ENCODE measurements around the gene IYD.

Gene IYD

GRCh38 chr6:150323205-150323604 lies 45.6 kb upstream of the IYD start:
- Histone ChIP-seq H3K36me3 (replicated peaks; ENCODE audit: low read depth, low read length) (no peaks in the 10 kb centered on the region), H3K9me3 (ENCODE audit: insufficient read depth, low read length) (no peaks in the 10 kb centered on the region), H3K4me3 (ENCODE audit: low read length) (no peak overlapping the region), H4K20me1 (ENCODE audit: insufficient read depth, low read length) (no peaks in the 10 kb centered on the region), H2AFZ (ENCODE audit: low read depth, low read length) (no peak overlapping the region), H3K79me2 (ENCODE audit: low read length) (no peaks in the 10 kb centered on the region), H3K27me3 (ENCODE audit: low read depth, low read length) (peaks cover 13% of the 10 kb centered on the region; the same call in 1 of the 2 replicates), H3K9ac (ENCODE audit: low read length) (no peak overlapping the region), H3K4me2 (ENCODE audit: low read length) (no peak overlapping the region), H3K27ac (ENCODE audit: low read length) (no peak overlapping the region), H3K4me1 (ENCODE audit: low read length) (no peaks in the 10 kb centered on the region)
- no peak for TF ChIP-seq EZH2phosphoT487 (IDR thresholded peaks at IDR 0.05; ENCODE audit: low read depth)
- no peak for TF ChIP-seq CTCF (IDR thresholded peaks at IDR 0.05; ENCODE audit: low read depth, low read length)

- no peak overlapping the region for H3K27ac ChIP-seq (ENCODE audit: low read length)
- H4K20me1 ChIP-seq (ENCODE audit: insufficient read depth, low read length) = no peaks in the 10 kb centered on the region
- H3K4me3 ChIP-seq (ENCODE audit: low read length) = no peak overlapping the region
- no peaks in the 10 kb centered on the region for H3K9me3 ChIP-seq (ENCODE audit: insufficient read depth, low read length)
- TF ChIP-seq EZH2phosphoT487 (IDR thresholded peaks at IDR 0.05; ENCODE audit: low read depth) (no peak), CTCF (IDR thresholded peaks at IDR 0.05; ENCODE audit: low read depth, low read length) (no peak)
- H3K4me1 ChIP-seq (ENCODE audit: low read length) = no peaks in the 10 kb centered on the region
- peaks cover 16% of the 10 kb centered on the region; the same call in 1 of the 2 replicates for H3K27me3 ChIP-seq (ENCODE audit: low read depth, low read length)
- H3K36me3 ChIP-seq (replicated peaks; ENCODE audit: low read depth, low read length) = no peaks in the 10 kb centered on the region
- H2AFZ ChIP-seq (ENCODE audit: low read depth, low read length) = no peak overlapping the region
- H3K79me2 ChIP-seq (ENCODE audit: low read length) = no peaks in the 10 kb centered on the region
- H3K4me2 ChIP-seq (ENCODE audit: low read length) = no peak overlapping the region
- H3K9ac ChIP-seq (ENCODE audit: low read length) = no peak overlapping the region
Measured at GRCh38 chr6:150324044-150324443, 44.8 kb upstream of the IYD start.

GRCh38 chr6:150325066-150325772 lies 43.6 kb upstream of the IYD start:
- Histone ChIP-seq H3K9me3 (ENCODE audit: insufficient read depth, low read length) (no peaks in the 10 kb centered on the region), H2AFZ (ENCODE audit: low read depth, low read length) (no peak overlapping the region), H3K4me1 (ENCODE audit: low read length) (no peaks in the 10 kb centered on the region), H3K36me3 (replicated peaks; ENCODE audit: low read depth, low read length) (no peaks in the 10 kb centered on the region), H3K27me3 (ENCODE audit: low read depth, low read length) (peaks cover 17% of the 10 kb centered on the region; the same call in 1 of the 2 replicates), H3K4me3 (ENCODE audit: low read length) (no peak overlapping the region), H3K9ac (ENCODE audit: low read length) (no peak overlapping the region), H3K4me2 (ENCODE audit: low read length) (no peak overlapping the region), H4K20me1 (ENCODE audit: insufficient read depth, low read length) (no peaks in the 10 kb centered on the region), H3K79me2 (ENCODE audit: low read length) (no peaks in the 10 kb centered on the region), H3K27ac (ENCODE audit: low read length) (no peak overlapping the region)
- TF ChIP-seq CTCF (IDR thresholded peaks at IDR 0.05; ENCODE audit: low read depth, low read length) (no peak), EZH2phosphoT487 (IDR thresholded peaks at IDR 0.05; ENCODE audit: low read depth) (no peak)

- no peaks in the 10 kb centered on the region for H3K79me2 ChIP-seq (ENCODE audit: low read length)
- no peak overlapping the region for H3K4me3 ChIP-seq (ENCODE audit: low read length)
- no peak overlapping the region for H2AFZ ChIP-seq (ENCODE audit: low read depth, low read length)
- H3K4me2 ChIP-seq (ENCODE audit: low read length) = no peak overlapping the region
- no peak overlapping the region for H3K9ac ChIP-seq (ENCODE audit: low read length)
- H3K27me3 ChIP-seq (ENCODE audit: low read depth, low read length) = peaks cover 10% of the 10 kb centered on the region; the same call in 1 of the 2 replicates
- TF ChIP-seq CTCF (IDR thresholded peaks at IDR 0.05; ENCODE audit: low read depth, low read length) (no peak), EZH2phosphoT487 (IDR thresholded peaks at IDR 0.05; ENCODE audit: low read depth) (no peak)
- H3K4me1 ChIP-seq (ENCODE audit: low read length) = no peaks in the 10 kb centered on the region
- H3K36me3 ChIP-seq (replicated peaks; ENCODE audit: low read depth, low read length) = no peaks in the 10 kb centered on the region
- no peak overlapping the region for H3K27ac ChIP-seq (ENCODE audit: low read length)
- no peaks in the 10 kb centered on the region for H4K20me1 ChIP-seq (ENCODE audit: insufficient read depth, low read length)
- no peaks in the 10 kb centered on the region for H3K9me3 ChIP-seq (ENCODE audit: insufficient read depth, low read length)
Measured at GRCh38 chr6:150327117-150327774, 41.6 kb upstream of the IYD start.

Measured in OCI-LY3 (cell line).